HL-60/S4 treated with retinoic acid at 250 ng/mL for 4 days and 3 days (cell line): ENCODE data around the gene UBLCP1.

ENCODE experiments used
- in situ Hi-C: fragments of 300-500 bp; cut with MboI; formaldehyde crosslinking; loops from 2 replicates; pipeline ENCODE4 v1.7.0; 2022; ENCODE audit warnings: low sequenced_read_pairs

UBLCP1 gene

GRCh38 chr5:159310511-159310910 is 47.4 kb downstream of the UBLCP1 start:
- in situ Hi-C loops: no loop called here

GRCh38 chr5:159311063-159311462 is 48.0 kb downstream of the UBLCP1 start:
- in situ Hi-C loops: no loop called here

GRCh38 chr5:159313197-159313596 is 50.1 kb downstream of the UBLCP1 start:
- in situ Hi-C loops: no loop called here

- in situ Hi-C loops: no loop called here
Measured at GRCh38 chr5:159316519-159317383, 53.7 kb downstream of the UBLCP1 start.

GRCh38 chr5:159317849-159318248 is 54.8 kb downstream of the UBLCP1 start:
- in situ Hi-C loops: no loop called here

- in situ Hi-C loops: no loop called here
Measured at GRCh38 chr5:159318448-159318847, 55.4 kb downstream of the UBLCP1 start.

- in situ Hi-C loops: no loop called here
Measured at GRCh38 chr5:159319363-159319762, 56.3 kb downstream of the UBLCP1 start.

GRCh38 chr5:159319832-159320231 is 56.7 kb downstream of the UBLCP1 start:
- in situ Hi-C loops: no loop called here

- in situ Hi-C loops: no loop called here
Measured at GRCh38 chr5:159322180-159322579, 59.1 kb downstream of the UBLCP1 start.

GRCh38 chr5:159324102-159324755 is 61.1 kb downstream of the UBLCP1 start:
- in situ Hi-C loops: no loop called here

GRCh38 chr5:159324986-159325385 is 61.9 kb downstream of the UBLCP1 start:
- in situ Hi-C loops: no loop called here

- in situ Hi-C loops: no loop called here
Measured at GRCh38 chr5:159330131-159330800, 67.2 kb downstream of the UBLCP1 start, which contains the start of gene IL12B. Gene IL12B (minus strand): TSS chr5:159330487. CDS start chr5:159326782, 3,705 bp downstream.

- in situ Hi-C loops: no loop called here
Measured at GRCh38 chr5:159331093-159331973, 68.2 kb downstream of the UBLCP1 start.

GRCh38 chr5:159332800-159333544 is 69.9 kb downstream of the UBLCP1 start:
- in situ Hi-C loops: no loop called here

GRCh38 chr5:159333545-159333925 is 70.4 kb downstream of the UBLCP1 start:
- in situ Hi-C loops: no loop called here
